ENCODE data around the gene NUFIP2. TPM values are rescaled to one million over a fixed set of nuclear protein-coding genes. Genes with fewer than 3 reads are reported as not detected.
"Not testable (repeated sequence)": the region's sequence is repeated elsewhere in the genome, so short reads cannot be mapped to it uniquely, and the experiment has no call there.

The NUFIP2 gene
- total RNA-seq (2014; rRNA removed; shearing (Covaris generic)) (30.9 and 31.6 TPM in 2 replicates), polyA plus RNA-seq (2016; fragmentation: Nextera tagmentation; extraction: Ambion mirVana) (4.8 and 5.2 TPM in 2 replicates)

- H3K9me3 ChIP-seq (ENCODE audit: low read depth), result no peaks in the 10 kb centered on the region
- H2AFZ ChIP-seq, result peak within 1 kb of the TSS; percentile 84
- WGBS, 2 experiments (ENCODE audit: low coverage in 1 of 2, low lambda C conversion rate in 2 of 2, missing lambda C conversion rate in 2 of 2), result 0 to 1% methylated on average over 29 to 31 of the region's 31 CpGs
- H3K4me1 ChIP-seq (ENCODE audit: insufficient read depth), result peaks cover 18% of the 10 kb centered on the region
- H3K4me3 ChIP-seq, result peak within 1 kb of the TSS; percentile 97
- H3K4me2 ChIP-seq (ENCODE audit: unreplicated experiment), result peak within 1 kb of the TSS; percentile 87
- H3K27me3 ChIP-seq (replicated peaks; ENCODE audit: insufficient read depth), result no peaks in the 10 kb centered on the region
- TF ChIP-seq EZH2 (IDR thresholded peaks at IDR 0.05; ENCODE audit: insufficient read depth, poor library complexity, severe bottlenecking), result no peak
- no peak for TF ChIP-seq EZH2phosphoT487 (IDR thresholded peaks at IDR 0.05; ENCODE audit: insufficient read depth, low read depth)
- DNase-seq, result peak; percentile 100
- in situ Hi-C loops (cut with MboI), result no loop called here
- H4K20me1 ChIP-seq (ENCODE audit: insufficient read depth), result peaks cover 22% of the 10 kb centered on the region; the same call in 1 of the 2 replicates
- no peaks in the 10 kb centered on the region for H3K9me2 ChIP-seq (ENCODE audit: insufficient read depth)
- H3K79me2 ChIP-seq (ENCODE audit: insufficient read depth), result peaks cover 45% of the 10 kb centered on the region
- peak within 1 kb of the TSS; percentile 94 for H3K27ac ChIP-seq
- H3K9ac ChIP-seq, result peak within 1 kb of the TSS; percentile 92
- H3K36me3 ChIP-seq (ENCODE audit: low read depth), result peaks cover 10% of the 10 kb centered on the region; the same call in 1 of the 2 replicates
- H3F3A ChIP-seq (ENCODE audit: insufficient read depth), result peaks cover 33% of the 10 kb centered on the region
Measured at GRCh38 chr17:29293890-29294579, at the start of gene NUFIP2. Gene NUFIP2, minus strand, starts transcription at chr17:29294148. Its CDS starts 89 bp downstream, at chr17:29294059.

- H3K4me1 ChIP-seq (ENCODE audit: insufficient read depth), result no peaks in the 10 kb centered on the region
- WGBS, 2 experiments (ENCODE audit: low coverage in 1 of 2, low lambda C conversion rate in 2 of 2, missing lambda C conversion rate in 2 of 2), result 85 to 89% methylated on average over 11 of the region's 11 CpGs
- in situ Hi-C loops (cut with MboI), result no loop called here
Measured at GRCh38 chr17:29342158-29342765, 48.3 kb upstream of the NUFIP2 start.

GRCh38 chr17:29341726-29342125 is 47.8 kb upstream of the NUFIP2 start:
- Histone ChIP-seq H3F3A (ENCODE audit: insufficient read depth) (no peaks in the 10 kb centered on the region), H3K27me3 (replicated peaks; ENCODE audit: insufficient read depth) (peaks cover 14% of the 10 kb centered on the region), H3K9me2 (ENCODE audit: insufficient read depth) (no peaks in the 10 kb centered on the region), H3K9me3 (ENCODE audit: low read depth) (no peaks in the 10 kb centered on the region), H3K36me3 (ENCODE audit: low read depth) (no peaks in the 10 kb centered on the region), H2AFZ (no peak overlapping the region), H3K4me3 (no peak overlapping the region), H3K9ac (no peak overlapping the region), H4K20me1 (ENCODE audit: insufficient read depth) (no peaks in the 10 kb centered on the region), H3K79me2 (ENCODE audit: insufficient read depth) (no peaks in the 10 kb centered on the region), H3K4me1 (ENCODE audit: insufficient read depth) (no peaks in the 10 kb centered on the region), H3K27ac (no peak overlapping the region), H3K4me2 (ENCODE audit: unreplicated experiment) (no peak overlapping the region)
- peak; percentile 80 for DNase-seq
- TF ChIP-seq EZH2 (IDR thresholded peaks at IDR 0.05; ENCODE audit: insufficient read depth, poor library complexity, severe bottlenecking), result no peak
- TF ChIP-seq EZH2phosphoT487 (IDR thresholded peaks at IDR 0.05; ENCODE audit: insufficient read depth, low read depth), result no peak
- 58 to 65% methylated on average over 2 of the region's 2 CpGs for WGBS, 2 experiments (ENCODE audit: low coverage in 1 of 2, low lambda C conversion rate in 2 of 2, missing lambda C conversion rate in 2 of 2)
- in situ Hi-C loops (cut with MboI), result no loop called here

More at GRCh38 chr17:29342158-29342765, 48.3 kb upstream of the NUFIP2 start:
- Histone ChIP-seq H3K79me2 (ENCODE audit: insufficient read depth) (no peaks in the 10 kb centered on the region), H3K9me2 (ENCODE audit: insufficient read depth) (no peaks in the 10 kb centered on the region), H3K9me3 (ENCODE audit: low read depth) (no peaks in the 10 kb centered on the region), H4K20me1 (ENCODE audit: insufficient read depth) (no peaks in the 10 kb centered on the region), H3F3A (ENCODE audit: insufficient read depth) (no peaks in the 10 kb centered on the region), H3K27ac (no peak overlapping the region), H2AFZ (no peak overlapping the region), H3K27me3 (replicated peaks; ENCODE audit: insufficient read depth) (peaks cover 14% of the 10 kb centered on the region), H3K4me3 (no peak overlapping the region), H3K4me2 (ENCODE audit: unreplicated experiment) (no peak overlapping the region), H3K36me3 (ENCODE audit: low read depth) (no peaks in the 10 kb centered on the region), H3K9ac (no peak overlapping the region)
- no peak for DNase-seq
- TF ChIP-seq EZH2 (IDR thresholded peaks at IDR 0.05; ENCODE audit: insufficient read depth, poor library complexity, severe bottlenecking) (no peak), EZH2phosphoT487 (IDR thresholded peaks at IDR 0.05; ENCODE audit: insufficient read depth, low read depth) (no peak)

GRCh38 chr17:29339016-29339415 is 45.1 kb upstream of the NUFIP2 start:
- peaks cover 13% of the 10 kb centered on the region for H3K27me3 ChIP-seq (replicated peaks; ENCODE audit: insufficient read depth)
- H3K9ac ChIP-seq; H4K20me1 ChIP-seq (ENCODE audit: insufficient read depth); H3K4me1 ChIP-seq (ENCODE audit: insufficient read depth); H3K79me2 ChIP-seq (ENCODE audit: insufficient read depth); H2AFZ ChIP-seq; H3F3A ChIP-seq (ENCODE audit: insufficient read depth); in situ Hi-C loops (cut with MboI); H3K4me2 ChIP-seq (ENCODE audit: unreplicated experiment); H3K9me2 ChIP-seq (ENCODE audit: insufficient read depth); H3K9me3 ChIP-seq (ENCODE audit: low read depth); H3K4me3 ChIP-seq; DNase-seq; H3K36me3 ChIP-seq (ENCODE audit: low read depth); H3K27ac ChIP-seq: not testable (repeated sequence)
- WGBS, 2 experiments (ENCODE audit: low coverage in 1 of 2, low lambda C conversion rate in 2 of 2, missing lambda C conversion rate in 2 of 2), result 59 to 66% methylated on average over 9 of the region's 9 CpGs

Measured in GM23248 (cell line).